ENCODE data around the gene UQCRHL.

Gene UQCRHL

GRCh38 chr1:15758953-15759661, 48.3 kb downstream of the UQCRHL start:
- Histone ChIP-seq H4K20me1 (ENCODE audit: insufficient read depth, low read length) (no peaks in the 10 kb centered on the region), H3K4me3 (ENCODE audit: low read length) (no peak overlapping the region), H3K36me3 (replicated peaks; ENCODE audit: low read depth, low read length) (no peaks in the 10 kb centered on the region), H3K9me3 (ENCODE audit: insufficient read depth, low read length) (no peaks in the 10 kb centered on the region), H3K4me1 (ENCODE audit: low read length) (no peaks in the 10 kb centered on the region), H3K79me2 (ENCODE audit: low read length) (no peaks in the 10 kb centered on the region), H3K9ac (ENCODE audit: low read length) (no peak overlapping the region), H2AFZ (ENCODE audit: low read depth, low read length) (no peak overlapping the region), H3K4me2 (ENCODE audit: low read length) (no peak overlapping the region), H3K27me3 (ENCODE audit: low read depth, low read length) (peaks cover 5% of the 10 kb centered on the region; the same call in 1 of the 2 replicates), H3K27ac (ENCODE audit: low read length) (no peak overlapping the region)
- TF ChIP-seq CTCF (IDR thresholded peaks at IDR 0.05; ENCODE audit: low read depth, low read length) (no peak), EZH2phosphoT487 (IDR thresholded peaks at IDR 0.05; ENCODE audit: low read depth) (no peak)

- no peaks in the 10 kb centered on the region for H3K9me3 ChIP-seq (ENCODE audit: insufficient read depth, low read length)
- H3K27ac ChIP-seq (ENCODE audit: low read length), result no peak within 1 kb of the TSS
- no peaks in the 10 kb centered on the region for H3K4me1 ChIP-seq (ENCODE audit: low read length)
- TF ChIP-seq CTCF (IDR thresholded peaks at IDR 0.05; ENCODE audit: low read depth, low read length) (no peak), EZH2phosphoT487 (IDR thresholded peaks at IDR 0.05; ENCODE audit: low read depth) (no peak)
- H3K9ac ChIP-seq (ENCODE audit: low read length), result no peak within 1 kb of the TSS
- no peaks in the 10 kb centered on the region for H4K20me1 ChIP-seq (ENCODE audit: insufficient read depth, low read length)
- H2AFZ ChIP-seq (ENCODE audit: low read depth, low read length), result no peak within 1 kb of the TSS
- H3K79me2 ChIP-seq (ENCODE audit: low read length), result no peaks in the 10 kb centered on the region
- no peaks in the 10 kb centered on the region for H3K36me3 ChIP-seq (replicated peaks; ENCODE audit: low read depth, low read length)
- H3K27me3 ChIP-seq (ENCODE audit: low read depth, low read length), result peaks cover 5% of the 10 kb centered on the region; the same call in 1 of the 2 replicates
- H3K4me3 ChIP-seq (ENCODE audit: low read length), result no peak within 1 kb of the TSS
- H3K4me2 ChIP-seq (ENCODE audit: low read length), result no peak within 1 kb of the TSS
These were observed 49.0 kb downstream of the UQCRHL start, which contains the start of gene FBLIM1 for GRCh38 chr1:15758343-15758931. Gene FBLIM1, plus strand, starts transcription at chr1:15758795. Its CDS starts 6,189 bp downstream, at chr1:15764984.

GRCh38 chr1:15757575-15758342, 49.7 kb downstream of the UQCRHL start:
- H3K27ac ChIP-seq (ENCODE audit: low read length), result no peak overlapping the region
- no peak overlapping the region for H3K9ac ChIP-seq (ENCODE audit: low read length)
- no peaks in the 10 kb centered on the region for H4K20me1 ChIP-seq (ENCODE audit: insufficient read depth, low read length)
- H3K27me3 ChIP-seq (ENCODE audit: low read depth, low read length), result peaks cover 5% of the 10 kb centered on the region; the same call in 1 of the 2 replicates
- H2AFZ ChIP-seq (ENCODE audit: low read depth, low read length), result no peak overlapping the region
- TF ChIP-seq EZH2phosphoT487 (IDR thresholded peaks at IDR 0.05; ENCODE audit: low read depth), result no peak
- no peak for TF ChIP-seq CTCF (IDR thresholded peaks at IDR 0.05; ENCODE audit: low read depth, low read length)
- no peaks in the 10 kb centered on the region for H3K9me3 ChIP-seq (ENCODE audit: insufficient read depth, low read length)
- H3K79me2 ChIP-seq (ENCODE audit: low read length), result no peaks in the 10 kb centered on the region
- no peak overlapping the region for H3K4me2 ChIP-seq (ENCODE audit: low read length)
- no peaks in the 10 kb centered on the region for H3K4me1 ChIP-seq (ENCODE audit: low read length)
- no peak overlapping the region for H3K4me3 ChIP-seq (ENCODE audit: low read length)
- H3K36me3 ChIP-seq (replicated peaks; ENCODE audit: low read depth, low read length), result no peaks in the 10 kb centered on the region
